ENCODE data around the gene BMP7.

Gene BMP7

GRCh38 chr20:57225830-57226229 lies 40.6 kb downstream of the BMP7 start:
- Histone ChIP-seq H3K27me3 (no peaks in the 10 kb centered on the region), H3K9me3 (no peaks in the 10 kb centered on the region), H3K4me3 (ENCODE audit: low read depth in 1 of 2, low read length in 1 of 2) (no peak overlapping the region), H3K4me1 (ENCODE audit: control insufficient read depth in 1 of 2, insufficient read depth in 1 of 2, low read depth in 1 of 2, low read length in 1 of 2) (no peaks in the 10 kb centered on the region), H3K27ac (no peak overlapping the region), H3K36me3 (no peaks in the 10 kb centered on the region)
- no peak for TF ChIP-seq CTCF (IDR thresholded peaks at IDR 0.05)

DNA sequence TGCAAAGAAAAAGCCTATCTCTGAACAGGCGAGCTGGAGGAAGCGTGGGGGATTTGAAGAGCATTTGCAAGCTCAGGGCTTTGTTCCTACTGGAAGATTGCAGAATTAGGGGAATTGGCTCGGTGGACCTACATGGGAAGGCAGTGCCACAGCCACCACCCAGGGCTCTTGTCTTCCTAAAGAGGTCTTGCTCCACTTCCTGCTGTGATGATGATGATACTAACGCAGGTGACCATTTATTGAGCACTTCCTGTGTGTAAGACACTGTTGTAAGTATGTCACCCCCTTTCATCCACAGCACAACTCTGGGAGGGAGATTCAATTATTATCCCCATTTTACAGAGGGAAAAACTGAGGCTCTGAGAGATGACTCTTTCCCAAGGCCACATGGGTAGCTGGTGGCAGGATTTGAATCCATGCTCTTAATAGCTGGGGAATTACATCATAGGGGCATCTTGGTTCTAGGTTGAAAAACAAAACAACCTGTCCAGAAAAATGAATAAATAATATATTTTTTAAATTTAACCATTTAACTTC lies 41.2 kb downstream of the BMP7 start:
- Histone ChIP-seq H3K27ac (no peak overlapping the region), H3K36me3 (no peaks in the 10 kb centered on the region), H3K9me3 (no peaks in the 10 kb centered on the region), H3K27me3 (no peaks in the 10 kb centered on the region), H3K4me3 (ENCODE audit: low read depth in 1 of 2, low read length in 1 of 2) (no peak overlapping the region), H3K4me1 (ENCODE audit: control insufficient read depth in 1 of 2, insufficient read depth in 1 of 2, low read depth in 1 of 2, low read length in 1 of 2) (no peaks in the 10 kb centered on the region)
- no peak for TF ChIP-seq CTCF (IDR thresholded peaks at IDR 0.05)

GRCh38 chr20:57224641-57225138 lies 41.8 kb downstream of the BMP7 start:
- no peak for TF ChIP-seq CTCF (IDR thresholded peaks at IDR 0.05)
- Histone ChIP-seq H3K4me1 (ENCODE audit: control insufficient read depth in 1 of 2, insufficient read depth in 1 of 2, low read depth in 1 of 2, low read length in 1 of 2) (no peaks in the 10 kb centered on the region), H3K9me3 (no peaks in the 10 kb centered on the region), H3K36me3 (no peaks in the 10 kb centered on the region), H3K4me3 (ENCODE audit: low read depth in 1 of 2, low read length in 1 of 2) (no peak overlapping the region), H3K27ac (no peak overlapping the region), H3K27me3 (no peaks in the 10 kb centered on the region)

DNA sequence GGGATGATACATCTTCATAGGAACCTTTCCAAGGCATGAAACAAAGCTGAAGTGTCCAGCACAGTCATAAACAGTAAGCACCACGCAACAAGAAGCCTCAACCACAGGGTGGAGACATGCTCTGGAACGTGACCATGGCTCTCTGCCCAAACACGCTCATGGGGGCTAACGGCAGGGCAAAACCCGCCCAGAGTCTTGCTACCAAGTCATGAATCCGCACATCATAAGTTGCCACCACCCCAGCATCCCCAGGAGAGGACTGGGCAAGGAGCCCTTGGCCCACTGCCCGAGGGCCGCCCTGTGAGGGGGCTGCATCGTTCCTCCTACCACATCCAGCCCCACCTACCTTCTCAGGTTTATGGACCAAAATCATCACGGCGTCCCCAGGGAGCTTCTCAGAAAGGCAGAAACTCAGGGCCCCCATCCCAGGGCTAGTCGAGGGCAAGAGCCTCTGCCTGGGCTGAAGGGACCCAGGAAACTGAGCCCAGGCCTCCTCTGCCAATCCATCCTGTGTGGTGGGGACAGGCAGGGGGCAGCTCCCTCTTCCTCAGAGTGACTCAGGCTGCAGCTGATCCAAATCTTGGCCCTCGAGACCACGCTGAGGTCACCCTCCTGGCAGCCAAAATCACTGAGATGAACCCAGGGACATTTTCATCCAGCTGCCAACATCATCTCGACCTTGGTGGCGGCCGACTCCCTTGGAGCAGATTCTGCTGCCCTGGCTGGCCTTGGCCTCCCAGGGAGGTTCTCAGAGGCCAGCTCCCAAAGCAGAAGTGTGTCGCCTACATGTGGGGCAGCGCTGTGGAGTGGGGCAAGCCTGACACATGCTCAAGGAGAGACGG lies 42.6 kb downstream of the BMP7 start:
- Histone ChIP-seq H3K27ac (no peak overlapping the region), H3K4me1 (ENCODE audit: control insufficient read depth in 1 of 2, insufficient read depth in 1 of 2, low read depth in 1 of 2, low read length in 1 of 2) (no peaks in the 10 kb centered on the region), H3K4me3 (ENCODE audit: low read depth in 1 of 2, low read length in 1 of 2) (no peak overlapping the region), H3K36me3 (no peaks in the 10 kb centered on the region), H3K9me3 (no peaks in the 10 kb centered on the region), H3K27me3 (no peaks in the 10 kb centered on the region)
- TF ChIP-seq CTCF (IDR thresholded peaks at IDR 0.05), result no peak

DNA sequence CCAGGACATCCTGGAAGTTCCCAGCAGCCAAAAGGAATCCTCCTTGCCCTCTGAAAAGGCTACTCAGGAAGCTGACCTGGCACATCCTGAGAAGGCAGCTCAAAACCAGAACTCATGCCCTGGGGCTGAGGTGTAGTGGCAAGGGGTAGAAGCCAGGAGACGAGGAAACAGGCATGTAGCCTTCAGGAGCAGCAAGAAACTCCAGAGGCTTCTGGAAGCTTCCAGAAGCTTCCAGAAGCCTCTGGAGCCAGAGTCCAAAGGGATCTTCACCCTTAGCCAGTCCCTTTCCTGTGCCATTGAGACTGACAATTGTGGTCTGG lies 43.9 kb downstream of the BMP7 start:
- Histone ChIP-seq H3K27ac (no peak overlapping the region), H3K36me3 (no peaks in the 10 kb centered on the region), H3K4me1 (ENCODE audit: control insufficient read depth in 1 of 2, insufficient read depth in 1 of 2, low read depth in 1 of 2, low read length in 1 of 2) (no peaks in the 10 kb centered on the region), H3K4me3 (ENCODE audit: low read depth in 1 of 2, low read length in 1 of 2) (no peak overlapping the region), H3K27me3 (no peaks in the 10 kb centered on the region), H3K9me3 (no peaks in the 10 kb centered on the region)
- no peak for TF ChIP-seq CTCF (IDR thresholded peaks at IDR 0.05)

Data from neutrophil (primary cell).